Stimulated activated naive CD8-positive, alpha-beta T cell treated with anti-CD3 and anti-CD28 coated beads, Interleukin-15, amount 100 ng/mL, for 72 hours (primary cell): ENCODE results near the gene SCN5A.

Experiments used
- ATAC-seq: fragments of 150-1000 bp; cut with Tn5 transposase; 2 replicates; pipeline ENCODE4 v1.10.0; 2021; ENCODE audit warnings: mild to moderate bottlenecking, moderate library complexity
- DNase-seq, 2 donors: peaks; one replicate each; pipeline ENCODE4 v3.0.0; 2021 to 2022
- H3K27ac Mint-ChIP-seq, 2 donors: one replicate each; pipeline ENCODE4 v1.8.0; 2022; ENCODE audit warnings: mild to moderate bottlenecking in 2 of 2, mixed read lengths in 2 of 2, moderate library complexity in 2 of 2
- H3K27me3 Mint-ChIP-seq: one replicate; pipeline ENCODE4 v1.8.0; 2022; ENCODE audit warnings: mixed read lengths
- H3K4me1 Mint-ChIP-seq: one replicate; pipeline ENCODE4 v1.8.0; 2022; ENCODE audit warnings: mild to moderate bottlenecking, mixed read lengths
- H3K4me3 Mint-ChIP-seq, 2 donors: one replicate each; pipeline ENCODE4 v1.8.0; 2022; ENCODE audit warnings: mild to moderate bottlenecking in 2 of 2, mixed read lengths in 2 of 2, moderate library complexity in 1 of 2
- H3K9me3 Mint-ChIP-seq, 2 donors: one replicate each; pipeline ENCODE4 v1.8.0; 2022; ENCODE audit warnings: mixed read lengths in 2 of 2

Gene SCN5A

GRCh38 chr3:38602576-38603250 is 46.8 kb downstream of the SCN5A start:
- Mint-ChIP-seq H3K4me1 (no peaks in the 10 kb centered on the region), H3K27ac (no peak overlapping the region), H3K4me3 (no peak overlapping the region), H3K27me3 (peaks cover 9% of the 10 kb centered on the region), H3K9me3 (no peaks in the 10 kb centered on the region)
- no peak for ATAC-seq
- no peak for DNase-seq

- H3K4me1 Mint-ChIP-seq: no peaks in the 10 kb centered on the region
- no peaks in the 10 kb centered on the region for H3K9me3 Mint-ChIP-seq
- DNase-seq (no peak), ATAC-seq (no peak)
- no peak overlapping the region for H3K27ac Mint-ChIP-seq
- H3K4me3 Mint-ChIP-seq: no peak overlapping the region
- peaks cover 13% of the 10 kb centered on the region for H3K27me3 Mint-ChIP-seq
Measured at GRCh38 chr3:38601956-38602550, 47.4 kb downstream of the SCN5A start.

GRCh38 chr3:38600551-38600950 is 48.9 kb downstream of the SCN5A start:
- DNase-seq: no peak
- no peak overlapping the region for H3K27ac Mint-ChIP-seq

GRCh38 chr3:38599886-38600285 is 49.6 kb downstream of the SCN5A start:
- ATAC-seq (no peak), DNase-seq (no peak)
- H3K4me3 Mint-ChIP-seq: no peak overlapping the region
- no peaks in the 10 kb centered on the region for H3K9me3 Mint-ChIP-seq
- peaks cover 23% of the 10 kb centered on the region for H3K27me3 Mint-ChIP-seq
- H3K4me1 Mint-ChIP-seq: no peaks in the 10 kb centered on the region
- H3K27ac Mint-ChIP-seq: no peak overlapping the region

More at GRCh38 chr3:38600551-38600950, 48.9 kb downstream of the SCN5A start:
- Mint-ChIP-seq H3K27me3 (peaks cover 23% of the 10 kb centered on the region), H3K9me3 (no peaks in the 10 kb centered on the region), H3K4me3 (no peak overlapping the region), H3K4me1 (no peaks in the 10 kb centered on the region)
- ATAC-seq: no peak

GRCh38 chr3:38598791-38599190 is 50.7 kb downstream of the SCN5A start:
- no peak overlapping the region for H3K27ac Mint-ChIP-seq
- DNase-seq (no peak), ATAC-seq (no peak)
- H3K4me3 Mint-ChIP-seq: no peak overlapping the region
- no peaks in the 10 kb centered on the region for H3K9me3 Mint-ChIP-seq
- H3K4me1 Mint-ChIP-seq: no peaks in the 10 kb centered on the region
- peaks cover 23% of the 10 kb centered on the region for H3K27me3 Mint-ChIP-seq

GRCh38 chr3:38597502-38598060 is 51.9 kb downstream of the SCN5A start:
- DNase-seq (no peak), ATAC-seq (no peak)
- no peaks in the 10 kb centered on the region for H3K4me1 Mint-ChIP-seq
- peak overlapping the region in 1 of 2 donors; percentile 91 for H3K27ac Mint-ChIP-seq
- no peaks in the 10 kb centered on the region for H3K9me3 Mint-ChIP-seq
- peaks cover 23% of the 10 kb centered on the region for H3K27me3 Mint-ChIP-seq
- H3K4me3 Mint-ChIP-seq: no peak overlapping the region

- H3K4me1 Mint-ChIP-seq: no peaks in the 10 kb centered on the region
- no peak overlapping the region for H3K4me3 Mint-ChIP-seq
- ATAC-seq (no peak), DNase-seq (no peak)
- H3K27ac Mint-ChIP-seq: no peak overlapping the region
- H3K9me3 Mint-ChIP-seq: no peaks in the 10 kb centered on the region
- peaks cover 23% of the 10 kb centered on the region for H3K27me3 Mint-ChIP-seq
Measured at GRCh38 chr3:38595393-38595792, 54.1 kb downstream of the SCN5A start.

- no peaks in the 10 kb centered on the region for H3K27me3 Mint-ChIP-seq
- no peaks in the 10 kb centered on the region for H3K4me1 Mint-ChIP-seq
- H3K27ac Mint-ChIP-seq: no peak overlapping the region
- ATAC-seq (no peak), DNase-seq (no peak)
- no peak overlapping the region for H3K4me3 Mint-ChIP-seq
- H3K9me3 Mint-ChIP-seq: no peaks in the 10 kb centered on the region
Measured at GRCh38 chr3:38590521-38590920, 59.0 kb downstream of the SCN5A start.

GRCh38 chr3:38588995-38589937 is 60.2 kb downstream of the SCN5A start:
- H3K27ac Mint-ChIP-seq: peak overlapping the region in 1 of 2 donors; percentile 35
- ATAC-seq: no peak
- no peaks in the 10 kb centered on the region for H3K4me1 Mint-ChIP-seq
- no peaks in the 10 kb centered on the region for H3K9me3 Mint-ChIP-seq
- no peaks in the 10 kb centered on the region for H3K27me3 Mint-ChIP-seq
- no peak overlapping the region for H3K4me3 Mint-ChIP-seq
- no peak for DNase-seq

- ATAC-seq: no peak
- H3K27ac Mint-ChIP-seq: peak overlapping the region in 1 of 2 donors; percentile 3
- no peaks in the 10 kb centered on the region for H3K27me3 Mint-ChIP-seq
- H3K9me3 Mint-ChIP-seq: no peaks in the 10 kb centered on the region
- no peak overlapping the region for H3K4me3 Mint-ChIP-seq
- DNase-seq: no peak
- no peaks in the 10 kb centered on the region for H3K4me1 Mint-ChIP-seq
Measured at GRCh38 chr3:38588371-38588971, 61.0 kb downstream of the SCN5A start.

- no peak for DNase-seq
- H3K27ac Mint-ChIP-seq: peak overlapping the region in 1 of 2 donors; percentile 59
- no peak overlapping the region for H3K4me3 Mint-ChIP-seq
- H3K27me3 Mint-ChIP-seq: no peaks in the 10 kb centered on the region
- no peaks in the 10 kb centered on the region for H3K4me1 Mint-ChIP-seq
- ATAC-seq: no peak
- H3K9me3 Mint-ChIP-seq: no peaks in the 10 kb centered on the region
Measured at GRCh38 chr3:38587548-38588131, 61.8 kb downstream of the SCN5A start.

GRCh38 chr3:38586546-38587520 is 62.7 kb downstream of the SCN5A start:
- Mint-ChIP-seq H3K4me3 (no peak overlapping the region), H3K27ac (no peak overlapping the region), H3K4me1 (no peaks in the 10 kb centered on the region), H3K27me3 (no peaks in the 10 kb centered on the region), H3K9me3 (no peaks in the 10 kb centered on the region)
- ATAC-seq (peak; percentile 8), DNase-seq (no peak)

- ATAC-seq: no peak
- H3K27ac Mint-ChIP-seq: no peak overlapping the region
- no peak overlapping the region for H3K4me3 Mint-ChIP-seq
- no peaks in the 10 kb centered on the region for H3K27me3 Mint-ChIP-seq
- no peaks in the 10 kb centered on the region for H3K4me1 Mint-ChIP-seq
- no peak for DNase-seq
- no peaks in the 10 kb centered on the region for H3K9me3 Mint-ChIP-seq
Measured at GRCh38 chr3:38585791-38586420, 63.6 kb downstream of the SCN5A start.

GRCh38 chr3:38583688-38584087 is 65.8 kb downstream of the SCN5A start:
- no peak overlapping the region for H3K4me3 Mint-ChIP-seq
- no peak for DNase-seq
- H3K27me3 Mint-ChIP-seq: no peaks in the 10 kb centered on the region
- no peaks in the 10 kb centered on the region for H3K4me1 Mint-ChIP-seq
- no peak for ATAC-seq
- H3K27ac Mint-ChIP-seq: no peak overlapping the region
- no peaks in the 10 kb centered on the region for H3K9me3 Mint-ChIP-seq
